GM12878 (cell line): ENCODE data around the gene UBE2D3. TPM values are rescaled to one million over a fixed set of nuclear protein-coding genes. Genes with fewer than 3 reads are reported as not detected.

Experiments used
- ATAC-seq: fragments of 200-7000 bp; cut with Tn5 transposase; 3 replicates; pipeline ENCODE4 v1.9.1; 2020; ENCODE audit warnings: mild to moderate bottlenecking, moderate library complexity
- BruUV-seq: library from RNA; stranded (reverse); fragments of 400-500 nt; replicated peaks from 2 replicates; lab custom pipeline; 2021; lab: Mats Ljungman, UMichigan
- CTCF ChIA-PET: fragments of 300-600 bp; sonication (Branson Sonifier 250); formaldehyde crosslinking; extraction: SDS; loops from one replicate; lab custom pipeline; 2021; ENCODE audit warnings: inconsistent platforms; lab: Yijun Ruan, JAX
- POLR2A ChIA-PET: fragments of 350-600 bp; formaldehyde crosslinking; extraction: SDS; loops from one replicate; lab custom pipeline; 2021; ENCODE audit warnings: inconsistent platforms; lab: Charles Lee
- RAD21 ChIA-PET: fragments of 300-600 bp; sonication (Branson Sonifier 250); formaldehyde crosslinking; loops from one replicate; lab custom pipeline; 2023; ENCODE audit warnings: antibody characterized with exemption; ENCODE audit not compliant: unreplicated experiment; lab: Charles Lee
- SMC1A ChIA-PET: fragments of 300-600 bp; sonication (Branson Sonifier 250); formaldehyde crosslinking; loops from one replicate; lab custom pipeline; 2023; ENCODE audit not compliant: unreplicated experiment, uncharacterized antibody; lab: Charles Lee
- DNase-seq: peaks from one replicate; pipeline ENCODE4 v3.0.0-alpha.2; 2011; ENCODE audit warnings: low read depth, low spot score
- FAIRE-seq: peaks from 3 replicates; lab custom pipeline; 2011; peaks lifted over from hg19 to GRCh38; lab: Jason Lieb, UNC
- H2AFZ ChIP-seq: 2 replicates; pipeline ENCODE4 v1.6.0; 2011; ENCODE audit warnings: low read depth, low read length, control low read depth; ENCODE audit not compliant: control insufficient read depth
- H3K27ac ChIP-seq: 2 replicates; pipeline ENCODE4 v1.5.1; 2011; ENCODE audit warnings: control low read depth; ENCODE audit not compliant: control insufficient read depth, insufficient read depth
- H3K27me3 ChIP-seq, 2 experiments: replicated peaks in 1 of 2; 2 replicates each; pipeline versions ENCODE4 v1.6.0 to v1.6.1; 2011; ENCODE audit warnings: low read length in 1 of 2; ENCODE audit not compliant: control insufficient read depth in 2 of 2, insufficient read depth in 2 of 2
- H3K36me3 ChIP-seq, 2 experiments: 2 replicates each; pipeline ENCODE4 v1.5.1; 2011; ENCODE audit warnings: low read length in 1 of 2; ENCODE audit not compliant: control insufficient read depth in 2 of 2, insufficient read depth in 2 of 2
- H3K4me1 ChIP-seq: 2 replicates; pipeline ENCODE4 v1.6.1; 2011; ENCODE audit warnings: mild to moderate bottlenecking, low read length, moderate library complexity, mixed read lengths; ENCODE audit not compliant: control insufficient read depth, insufficient read depth
- H3K4me2 ChIP-seq: 2 replicates; pipeline ENCODE4 v1.6.0; 2011; ENCODE audit warnings: control low read depth; ENCODE audit not compliant: control insufficient read depth, insufficient read depth
- H3K4me3 ChIP-seq: fragments of 200-600 bp; sonication (generic); 2 replicates; pipeline ENCODE4 v1.5.1; 2016
- H3K79me2 ChIP-seq: 2 replicates; pipeline ENCODE4 v1.6.0; 2011; ENCODE audit warnings: low read length; ENCODE audit not compliant: control insufficient read depth, insufficient read depth
- H3K9ac ChIP-seq: 2 replicates; pipeline ENCODE4 v1.8.0; 2011; ENCODE audit warnings: low read length, control low read depth, mixed read lengths; ENCODE audit not compliant: control insufficient read depth, insufficient read depth
- H3K9me3 ChIP-seq: replicated peaks from 3 replicates; pipeline ENCODE4 v1.5.1; 2011; ENCODE audit warnings: mild to moderate bottlenecking, low read length; ENCODE audit not compliant: control insufficient read depth, insufficient read depth
- H4K20me1 ChIP-seq: 2 replicates; pipeline ENCODE4 v1.6.0; 2011; ENCODE audit not compliant: control insufficient read depth, insufficient read depth
- CBFB ChIP-seq: IDR thresholded peaks from 2 replicates; pipeline ENCODE4 v1.6.1; 2016; ENCODE audit warnings: antibody characterized with exemption, low read depth
- CBX5 ChIP-seq: sonication (generic); IDR thresholded peaks from 2 replicates; pipeline ENCODE4 v1.6.1; 2016; ENCODE audit warnings: low read depth, moderate library complexity, mild to moderate bottlenecking, inconsistent platforms
- HDAC6 ChIP-seq: fragments of 200-600 bp; sonication (generic); IDR thresholded peaks from one replicate; pipeline ENCODE4 v1.8.0; 2017; ENCODE audit warnings: antibody characterized with exemption; ENCODE audit not compliant: unreplicated experiment
- NFXL1 ChIP-seq: fragments of 450-650 bp; IDR thresholded peaks from 2 replicates; pipeline ENCODE4 v1.6.1; 2017; ENCODE audit warnings: antibody characterized with exemption, mild to moderate bottlenecking, borderline replicate concordance
- WGBS: methylation state at CpG from one replicate; pipeline ENCODE4 v1.1.6; 2016; ENCODE audit warnings: low lambda C conversion rate; ENCODE audit not compliant: insufficient replicate concordance, insufficient coverage; ENCODE audit errors: missing lambda C conversion rate; 5-methylcytosine and 5-hydroxymethylcytosine counted together
- in situ Hi-C: fragments of 300-500 bp; cut with MboI; formaldehyde crosslinking; loops from 9 replicates; pipeline ENCODE4 v1.14.3; 2018; ENCODE audit warnings: mixed read lengths
- intact Hi-C: fragments of 100-400 bp; cut with micrococcal nuclease; formaldehyde crosslinking; loops from one replicate; pipeline ENCODE4 v1.14.2; 2022; ENCODE audit not compliant: unreplicated experiment
- polyA plus RNA-seq, 11 experiments: library from polyadenylated mRNA; depleted of rRNA in 4 of 11; unstranded in 6 of 11; stranded (reverse) in 5 of 11; fragments of >200 nt; fragmentation: Nextera tagmentation in 4 of 11; fragmentation: Illumina TruSeq in 1 of 11; extraction: Ambion mirVana in 4 of 11; extraction: Trizol in 1 of 11; gene quantifications; 1 replicate in 1 of 11; 2 replicates in 10 of 11; pipeline versions ENCODE4 v1.2.1 to v1.2.3, GENCODE V29; 2011 to 2016; ENCODE audit warnings: inconsistent platforms in 2 of 11, missing spikeins in 2 of 11, low read depth in 1 of 11
- total RNA-seq, 4 experiments: library from RNA; depleted of rRNA in 3 of 4; stranded (reverse); fragments of >200 nt in 3 of 4; fragmentation: Illumina TruSeq in 1 of 4; extraction: Trizol in 1 of 4; gene quantifications; 2 replicates each; pipeline versions ENCODE4 v1.2.1 to v1.2.3, GENCODE V29; 2013 to 2021
- TF ChIP-seq, protein P1 (sequence below): IDR thresholded peaks from 2 replicates; pipeline ENCODE4 v1.6.1; 2011; ENCODE audit warnings: mild to moderate bottlenecking, low read depth, low read length, moderate library complexity; ENCODE audit not compliant: insufficient replicate concordance
- TF ChIP-seq, protein P2 (sequence below): fragments of 150-350 bp; IDR thresholded peaks from 2 replicates; pipeline ENCODE4 v1.6.1; 2016; ENCODE audit warnings: low read depth, low read length
- TF ChIP-seq, protein P3 (sequence below): IDR thresholded peaks from 2 replicates; pipeline ENCODE4 v1.6.1; 2012; ENCODE audit warnings: low read depth, low read length, improper control_type of control experiment
- TF ChIP-seq, protein P4 (sequence below): IDR thresholded peaks from 2 replicates; pipeline ENCODE4 v1.6.1; 2012; ENCODE audit warnings: low read length, inconsistent platforms
- TF ChIP-seq, protein P5 (sequence below): IDR thresholded peaks from 2 replicates; pipeline ENCODE4 v1.6.1; 2011; ENCODE audit warnings: low read depth, mild to moderate bottlenecking, low read length, moderate library complexity, borderline replicate concordance; ENCODE audit errors: extremely low read depth

The UBE2D3 gene
- total and polyA plus RNA-seq, 10 of the 15 experiments (the other 5 are each of a cell fraction or from before 2014, with no cell fraction given), result 162 to 572 (median 395) TPM

DNA sequence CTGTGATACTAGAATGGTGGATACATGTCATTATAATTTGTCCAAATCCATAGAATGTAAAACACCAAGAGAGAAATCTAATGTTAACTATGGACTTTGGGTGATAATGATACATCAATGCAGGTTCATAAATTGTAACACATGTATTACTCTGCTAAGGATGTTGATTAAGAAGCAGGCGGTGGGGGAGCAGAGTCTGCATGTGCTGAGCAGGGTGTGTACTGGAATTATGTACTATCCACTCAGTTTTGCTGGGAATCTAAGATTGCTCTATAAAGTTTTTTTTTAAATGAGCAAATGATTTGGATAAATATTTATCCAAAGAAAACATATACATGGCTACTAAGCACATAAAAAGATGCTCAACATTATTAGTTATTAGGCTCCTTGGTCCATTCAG lies 51.5 kb downstream of the UBE2D3 start:
- Histone ChIP-seq H3K9me3 (no peaks in the 10 kb centered on the region), H3K4me3 (no peak overlapping the region), H3K36me3 (no peaks in the 10 kb centered on the region), H4K20me1 (no peaks in the 10 kb centered on the region), H3K9ac (no peak overlapping the region), H2AFZ (no peak overlapping the region), H3K27me3 (no peaks in the 10 kb centered on the region), H3K4me1 (no peaks in the 10 kb centered on the region), H3K4me2 (no peak overlapping the region), H3K27ac (no peak overlapping the region), H3K79me2 (no peaks in the 10 kb centered on the region)
- BruUV-seq, result no TSS peak
- CTCF ChIA-PET, result no interaction called here
- FAIRE-seq, result no peak
- RAD21 ChIA-PET, result no interaction called here
- intact Hi-C loops, result no loop called here
- no peak for ATAC-seq
- TF ChIP-seq, protein P1, sequence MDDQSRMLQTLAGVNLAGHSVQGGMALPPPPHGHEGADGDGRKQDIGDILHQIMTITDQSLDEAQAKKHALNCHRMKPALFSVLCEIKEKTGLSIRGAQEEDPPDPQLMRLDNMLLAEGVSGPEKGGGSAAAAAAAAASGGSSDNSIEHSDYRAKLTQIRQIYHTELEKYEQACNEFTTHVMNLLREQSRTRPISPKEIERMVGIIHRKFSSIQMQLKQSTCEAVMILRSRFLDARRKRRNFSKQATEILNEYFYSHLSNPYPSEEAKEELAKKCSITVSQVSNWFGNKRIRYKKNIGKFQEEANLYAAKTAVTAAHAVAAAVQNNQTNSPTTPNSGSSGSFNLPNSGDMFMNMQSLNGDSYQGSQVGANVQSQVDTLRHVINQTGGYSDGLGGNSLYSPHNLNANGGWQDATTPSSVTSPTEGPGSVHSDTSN, result no peak
- TF ChIP-seq HDAC6 (no peak), CBFB (no peak), CBX5 (no peak), NFXL1 (0 out of 2 replicates have a peak, but pooled peaks have one; percentile 44)
- TF ChIP-seq, protein P2, sequence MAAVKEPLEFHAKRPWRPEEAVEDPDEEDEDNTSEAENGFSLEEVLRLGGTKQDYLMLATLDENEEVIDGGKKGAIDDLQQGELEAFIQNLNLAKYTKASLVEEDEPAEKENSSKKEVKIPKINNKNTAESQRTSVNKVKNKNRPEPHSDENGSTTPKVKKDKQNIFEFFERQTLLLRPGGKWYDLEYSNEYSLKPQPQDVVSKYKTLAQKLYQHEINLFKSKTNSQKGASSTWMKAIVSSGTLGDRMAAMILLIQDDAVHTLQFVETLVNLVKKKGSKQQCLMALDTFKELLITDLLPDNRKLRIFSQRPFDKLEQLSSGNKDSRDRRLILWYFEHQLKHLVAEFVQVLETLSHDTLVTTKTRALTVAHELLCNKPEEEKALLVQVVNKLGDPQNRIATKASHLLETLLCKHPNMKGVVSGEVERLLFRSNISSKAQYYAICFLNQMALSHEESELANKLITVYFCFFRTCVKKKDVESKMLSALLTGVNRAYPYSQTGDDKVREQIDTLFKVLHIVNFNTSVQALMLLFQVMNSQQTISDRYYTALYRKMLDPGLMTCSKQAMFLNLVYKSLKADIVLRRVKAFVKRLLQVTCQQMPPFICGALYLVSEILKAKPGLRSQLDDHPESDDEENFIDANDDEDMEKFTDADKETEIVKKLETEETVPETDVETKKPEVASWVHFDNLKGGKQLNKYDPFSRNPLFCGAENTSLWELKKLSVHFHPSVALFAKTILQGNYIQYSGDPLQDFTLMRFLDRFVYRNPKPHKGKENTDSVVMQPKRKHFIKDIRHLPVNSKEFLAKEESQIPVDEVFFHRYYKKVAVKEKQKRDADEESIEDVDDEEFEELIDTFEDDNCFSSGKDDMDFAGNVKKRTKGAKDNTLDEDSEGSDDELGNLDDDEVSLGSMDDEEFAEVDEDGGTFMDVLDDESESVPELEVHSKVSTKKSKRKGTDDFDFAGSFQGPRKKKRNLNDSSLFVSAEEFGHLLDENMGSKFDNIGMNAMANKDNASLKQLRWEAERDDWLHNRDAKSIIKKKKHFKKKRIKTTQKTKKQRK, result no peak
- TF ChIP-seq, protein P3, sequence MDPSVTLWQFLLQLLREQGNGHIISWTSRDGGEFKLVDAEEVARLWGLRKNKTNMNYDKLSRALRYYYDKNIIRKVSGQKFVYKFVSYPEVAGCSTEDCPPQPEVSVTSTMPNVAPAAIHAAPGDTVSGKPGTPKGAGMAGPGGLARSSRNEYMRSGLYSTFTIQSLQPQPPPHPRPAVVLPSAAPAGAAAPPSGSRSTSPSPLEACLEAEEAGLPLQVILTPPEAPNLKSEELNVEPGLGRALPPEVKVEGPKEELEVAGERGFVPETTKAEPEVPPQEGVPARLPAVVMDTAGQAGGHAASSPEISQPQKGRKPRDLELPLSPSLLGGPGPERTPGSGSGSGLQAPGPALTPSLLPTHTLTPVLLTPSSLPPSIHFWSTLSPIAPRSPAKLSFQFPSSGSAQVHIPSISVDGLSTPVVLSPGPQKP, result no peak
- TF ChIP-seq, protein P4, sequence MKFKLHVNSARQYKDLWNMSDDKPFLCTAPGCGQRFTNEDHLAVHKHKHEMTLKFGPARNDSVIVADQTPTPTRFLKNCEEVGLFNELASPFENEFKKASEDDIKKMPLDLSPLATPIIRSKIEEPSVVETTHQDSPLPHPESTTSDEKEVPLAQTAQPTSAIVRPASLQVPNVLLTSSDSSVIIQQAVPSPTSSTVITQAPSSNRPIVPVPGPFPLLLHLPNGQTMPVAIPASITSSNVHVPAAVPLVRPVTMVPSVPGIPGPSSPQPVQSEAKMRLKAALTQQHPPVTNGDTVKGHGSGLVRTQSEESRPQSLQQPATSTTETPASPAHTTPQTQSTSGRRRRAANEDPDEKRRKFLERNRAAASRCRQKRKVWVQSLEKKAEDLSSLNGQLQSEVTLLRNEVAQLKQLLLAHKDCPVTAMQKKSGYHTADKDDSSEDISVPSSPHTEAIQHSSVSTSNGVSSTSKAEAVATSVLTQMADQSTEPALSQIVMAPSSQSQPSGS, result no peak
- TF ChIP-seq, protein P5, sequence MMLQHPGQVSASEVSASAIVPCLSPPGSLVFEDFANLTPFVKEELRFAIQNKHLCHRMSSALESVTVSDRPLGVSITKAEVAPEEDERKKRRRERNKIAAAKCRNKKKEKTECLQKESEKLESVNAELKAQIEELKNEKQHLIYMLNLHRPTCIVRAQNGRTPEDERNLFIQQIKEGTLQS, result no peak
- SMC1A ChIA-PET, result interaction anchor here (1.0 kb wide), 1 partner anchor 49 kb away, joined by 3 read pairs; no protein-coding TSS in a partner anchor
- in situ Hi-C loops, result no loop called here
- DNase-seq, result no peak
- WGBS, result 57% methylated on average over 1 of the region's 1 CpG
- POLR2A ChIA-PET, result interaction anchor here (0.6 kb wide), 1 partner anchor 73 kb away, joined by 4 read pairs; no protein-coding TSS in a partner anchor
